BE2C (cell line): Measurements from ENCODE around the gene LRRC41.
"Not testable (repeated sequence)": the region's sequence is repeated elsewhere in the genome, so short reads cannot be mapped to it uniquely, and the experiment has no call there.

ENCODE experiments used
- DNase-seq: peaks from one replicate; pipeline ENCODE4 v3.0.0-alpha.2; 2020
- H3K27me3 ChIP-seq: fragments of 250-450 bp; sonication (Bioruptor Pico); 2 replicates; pipeline ENCODE4 v1.5.1; 2020; ENCODE audit warnings: mild to moderate bottlenecking
- H3K36me3 ChIP-seq: fragments of 250-450 bp; sonication (Bioruptor Pico); 2 replicates; pipeline ENCODE4 v1.5.1; 2020; ENCODE audit warnings: mild to moderate bottlenecking
- H3K4me1 ChIP-seq: fragments of 250-450 bp; sonication (Bioruptor Pico); 2 replicates; pipeline ENCODE4 v1.5.1; 2020
- H3K4me3 ChIP-seq: 2 replicates; pipeline ENCODE4 v1.5.1; 2011; ENCODE audit warnings: low read depth, low read length
- H3K9me3 ChIP-seq: fragments of 250-450 bp; sonication (Bioruptor Pico); 2 replicates; pipeline ENCODE4 v1.5.1; 2020
- CTCF ChIP-seq: IDR thresholded peaks from 2 replicates; pipeline ENCODE4 v1.5.1; 2012; ENCODE audit warnings: mild to moderate bottlenecking, low read depth, low read length

LRRC41 gene

GRCh38 chr1:46334030-46334384 is 30.6 kb upstream of the LRRC41 start:
- TF ChIP-seq CTCF = no peak

GRCh38 chr1:46333300-46334029 is 30.0 kb upstream of the LRRC41 start:
- Histone ChIP-seq H3K4me1 (no peaks in the 10 kb centered on the region), H3K4me3 (no peak overlapping the region), H3K36me3 (no peaks in the 10 kb centered on the region), H3K9me3 (no peaks in the 10 kb centered on the region), H3K27me3 (no peaks in the 10 kb centered on the region)
- TF ChIP-seq CTCF = peak; percentile 43
- no peak for DNase-seq

More at GRCh38 chr1:46334030-46334384, 30.6 kb upstream of the LRRC41 start:
- no peaks in the 10 kb centered on the region for H3K27me3 ChIP-seq
- no peaks in the 10 kb centered on the region for H3K9me3 ChIP-seq
- DNase-seq = no peak
- no peaks in the 10 kb centered on the region for H3K4me1 ChIP-seq
- no peaks in the 10 kb centered on the region for H3K36me3 ChIP-seq
- no peak overlapping the region for H3K4me3 ChIP-seq

- H3K4me1 ChIP-seq, DNase-seq: not testable (repeated sequence)
Observed at GRCh38 chr1:46331786-46332540, 28.5 kb upstream of the LRRC41 start.

GRCh38 chr1:46330381-46330780 is 27.0 kb upstream of the LRRC41 start:
- not testable (repeated sequence) for H3K27me3 ChIP-seq, H3K4me1 ChIP-seq, H3K4me3 ChIP-seq, H3K9me3 ChIP-seq, H3K36me3 ChIP-seq, DNase-seq

More at GRCh38 chr1:46331786-46332540, 28.5 kb upstream of the LRRC41 start:
- H3K9me3 ChIP-seq, H3K36me3 ChIP-seq, H3K4me3 ChIP-seq, H3K27me3 ChIP-seq: not testable (repeated sequence)

GRCh38 chr1:46329807-46330206 is 26.4 kb upstream of the LRRC41 start:
- H3K4me3 ChIP-seq, H3K36me3 ChIP-seq, H3K9me3 ChIP-seq, DNase-seq, H3K4me1 ChIP-seq, H3K27me3 ChIP-seq: not testable (repeated sequence)

GRCh38 chr1:46328182-46328581 is 24.8 kb upstream of the LRRC41 start:
- DNase-seq, H3K27me3 ChIP-seq, H3K36me3 ChIP-seq, H3K4me3 ChIP-seq, H3K9me3 ChIP-seq, H3K4me1 ChIP-seq: not testable (repeated sequence)

DNA sequence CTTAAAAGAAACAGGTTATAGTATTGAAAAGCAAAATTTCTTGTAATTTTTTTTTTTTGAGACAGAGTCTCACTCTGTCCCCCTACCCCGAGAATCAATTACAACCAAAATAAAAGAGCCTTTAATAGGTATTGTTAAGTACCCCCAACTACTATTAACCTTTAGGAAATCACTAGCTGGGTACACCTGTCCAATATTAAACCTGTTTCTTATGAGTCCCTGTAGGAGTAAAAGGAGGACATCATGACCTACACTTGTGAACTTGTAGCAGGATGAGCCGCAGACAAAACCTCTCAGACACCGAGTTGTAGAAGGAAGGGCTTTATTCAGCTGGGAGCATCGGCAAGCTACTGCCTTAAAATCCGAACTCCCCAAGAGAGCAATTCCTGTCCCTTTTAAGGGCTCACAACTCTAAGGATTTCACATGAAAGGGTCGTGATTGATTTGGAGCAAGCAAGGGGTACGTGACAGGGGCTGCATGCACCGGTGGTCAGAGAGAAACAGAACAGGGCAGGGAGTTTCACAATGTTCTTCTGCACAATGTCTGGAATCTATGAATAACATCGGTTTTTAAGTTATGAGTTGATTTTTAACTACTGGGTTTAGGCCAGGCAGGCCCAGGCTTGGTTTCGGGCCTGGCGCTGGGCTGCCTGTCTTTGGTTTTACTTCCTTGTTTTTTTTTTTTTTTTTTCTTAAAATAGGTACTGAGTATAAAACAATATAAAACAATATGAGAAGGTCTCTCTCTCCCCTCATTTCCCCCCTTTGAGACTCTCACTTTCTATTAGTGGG is 22.1 kb upstream of the LRRC41 start:
- not testable (repeated sequence) for DNase-seq

DNA sequence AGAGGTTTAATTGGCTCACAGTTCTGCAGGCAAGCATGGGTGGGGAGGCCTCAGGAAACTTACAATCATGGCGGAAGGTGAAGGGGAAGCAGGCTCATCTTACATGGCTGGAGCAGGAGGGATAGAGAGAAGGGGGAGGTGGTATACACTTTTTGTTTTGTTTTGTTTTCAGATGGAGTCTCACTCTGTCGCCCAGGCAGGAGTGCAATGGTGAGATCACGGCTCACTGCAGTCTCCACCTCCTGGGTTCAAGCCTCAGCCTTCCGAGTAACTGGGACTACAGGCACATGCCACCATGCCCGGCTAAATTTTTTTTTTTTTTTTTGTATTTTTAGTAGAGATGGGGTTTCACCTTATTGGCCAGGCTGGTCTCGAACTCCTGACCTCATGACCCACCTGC is 18.8 kb upstream of the LRRC41 start:
- not testable (repeated sequence) for H3K4me3 ChIP-seq, H3K4me1 ChIP-seq

More for the DNA sequence above, 22.1 kb upstream of the LRRC41 start:
- not testable (repeated sequence) for H3K9me3 ChIP-seq, H3K27me3 ChIP-seq, H3K4me1 ChIP-seq, H3K4me3 ChIP-seq, H3K36me3 ChIP-seq

DNA sequence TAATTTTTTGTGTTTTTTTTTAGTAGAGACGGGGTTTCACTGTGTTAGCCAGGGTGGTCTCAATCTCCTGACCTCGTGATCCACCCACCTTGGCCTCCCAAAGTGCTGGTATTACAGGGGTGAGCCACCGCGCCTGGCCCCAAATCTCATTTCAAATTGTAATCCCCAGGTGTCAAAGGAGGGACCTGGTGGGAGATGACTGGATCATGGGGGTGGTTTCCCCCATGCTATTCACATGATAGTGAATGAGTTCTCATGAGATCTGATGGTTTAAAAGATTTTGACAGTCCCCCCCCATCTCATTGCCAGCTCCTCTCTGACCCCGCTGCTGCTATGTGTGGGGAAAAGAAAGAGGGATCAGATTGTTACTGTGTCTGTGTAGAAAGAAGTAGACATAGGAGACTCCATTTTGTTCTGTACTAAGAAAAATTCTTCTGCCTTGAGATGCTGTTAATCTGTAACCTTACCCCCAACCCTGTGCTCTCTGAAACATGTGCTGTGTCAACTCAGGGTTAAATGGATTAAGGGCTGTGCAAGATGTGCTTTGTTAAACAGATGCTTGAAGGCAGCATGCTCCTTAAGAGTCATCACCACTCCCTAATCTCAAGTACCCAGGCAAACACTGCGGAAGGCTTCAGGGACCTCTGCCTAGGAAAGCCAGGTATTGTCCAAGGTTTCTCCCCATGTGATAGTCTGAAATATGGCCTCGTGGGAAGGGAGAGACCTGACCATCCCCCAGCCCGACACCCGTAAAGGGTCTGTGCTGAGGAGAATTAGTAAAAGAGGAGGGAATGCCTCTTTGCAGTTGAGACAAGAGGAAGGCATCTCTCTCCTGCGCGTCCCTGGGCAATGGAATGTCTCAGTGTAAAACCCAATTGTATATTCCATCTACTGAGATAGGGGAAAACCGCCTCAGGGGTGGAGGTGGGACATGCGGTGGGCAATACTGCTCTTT is 16.8 kb upstream of the LRRC41 start:
- H3K4me1 ChIP-seq, H3K4me3 ChIP-seq, H3K36me3 ChIP-seq, DNase-seq, H3K27me3 ChIP-seq, H3K9me3 ChIP-seq: not testable (repeated sequence)

More for the DNA sequence above, 18.8 kb upstream of the LRRC41 start:
- H3K27me3 ChIP-seq, DNase-seq, H3K36me3 ChIP-seq, H3K9me3 ChIP-seq: not testable (repeated sequence)

GRCh38 chr1:46319301-46319700 is 15.9 kb upstream of the LRRC41 start:
- H3K36me3 ChIP-seq = peaks cover 12% of the 10 kb centered on the region
- H3K9me3 ChIP-seq, H3K27me3 ChIP-seq, H3K4me1 ChIP-seq, DNase-seq, H3K4me3 ChIP-seq: not testable (repeated sequence)
